HepG2 (cell line): ENCODE data around the gene HOXC11. TPM values are rescaled to one million over a fixed set of nuclear protein-coding genes. Genes with fewer than 3 reads are reported as not detected.

Source experiments
- CC2D1A ChIP-seq: sonication (generic); formaldehyde crosslinking; IDR thresholded peaks from 2 replicates; pipeline ENCODE4 v1.8.1; 2023; ENCODE audit warnings: mild to moderate bottlenecking, missing genetic modification reagents
- ETV5 ChIP-seq: IDR thresholded peaks from 2 replicates; pipeline ENCODE4 v1.6.1; 2018; ENCODE audit warnings: missing biosample characterization, missing genetic modification reagents, inconsistent platforms, borderline replicate concordance
- GZF1 ChIP-seq: sonication (generic); formaldehyde crosslinking; IDR thresholded peaks from 2 replicates; pipeline ENCODE4 v1.5.1; 2020; ENCODE audit warnings: mild to moderate bottlenecking, missing genetic modification reagents
- KDM5A ChIP-seq: fragments of 200-600 bp; sonication (generic); IDR thresholded peaks from 2 replicates; pipeline ENCODE4 v1.7.0; 2018; ENCODE audit warnings: antibody characterized with exemption, mild to moderate bottlenecking, low read length, borderline replicate concordance
- MIER2 ChIP-seq: IDR thresholded peaks from 2 replicates; pipeline ENCODE4 v1.6.1; 2016; ENCODE audit warnings: missing biosample characterization, missing genetic modification reagents
- RORA ChIP-seq: sonication (generic); formaldehyde crosslinking; IDR thresholded peaks from 2 replicates; pipeline ENCODE4 v1.5.0; 2020; ENCODE audit warnings: mild to moderate bottlenecking, missing genetic modification reagents, moderate library complexity
- TRIM24 ChIP-seq: sonication (generic); formaldehyde crosslinking; IDR thresholded peaks from 2 replicates; pipeline ENCODE4 v1.8.0; 2022; ENCODE audit warnings: mild to moderate bottlenecking, missing genetic modification reagents
- ZNF180 ChIP-seq: sonication (generic); formaldehyde crosslinking; IDR thresholded peaks from 2 replicates; pipeline ENCODE4 v1.4.0; 2020; ENCODE audit warnings: low read depth, missing genetic modification reagents, borderline replicate concordance
- ZNF614 ChIP-seq: IDR thresholded peaks from 2 replicates; pipeline ENCODE4 v1.6.1; 2018; ENCODE audit warnings: missing biosample characterization, missing genetic modification reagents, inconsistent platforms, borderline replicate concordance
- polyA plus RNA-seq, 8 experiments: library from polyadenylated mRNA; depleted of rRNA in 3 of 8; stranded (reverse) in 7 of 8; unstranded in 1 of 8; fragments of >200 nt; fragmentation: Illumina TruSeq in 4 of 8; extraction: Trizol in 4 of 8; gene quantifications; 2 replicates each; pipeline versions ENCODE4 v1.2.1 to v1.2.3, GENCODE V29; 2011 to 2016; ENCODE audit warnings: low read depth in 4 of 8, missing spikeins in 1 of 8, mixed read lengths in 1 of 8; ENCODE audit not compliant: insufficient read depth in 1 of 8
- total RNA-seq, 5 experiments: library from RNA; depleted of rRNA; stranded (reverse); fragments of >200 nt; fragmentation: Illumina TruSeq; extraction: Trizol; gene quantifications; 2 replicates each; pipeline ENCODE4 v1.2.3, GENCODE V29; 2016; ENCODE audit warnings: low read depth in 1 of 5
- TF ChIP-seq, protein P1 (sequence below): sonication (generic); formaldehyde crosslinking; IDR thresholded peaks from 2 replicates; pipeline ENCODE4 v1.5.1; 2020; ENCODE audit warnings: mild to moderate bottlenecking, missing genetic modification reagents
- TF ChIP-seq, protein P2 (sequence below): sonication (generic); formaldehyde crosslinking; IDR thresholded peaks from 2 replicates; pipeline ENCODE4 v1.8.0; 2022; ENCODE audit warnings: missing genetic modification reagents, mild to moderate bottlenecking, inconsistent platforms, borderline replicate concordance
- TF ChIP-seq, protein P3 (sequence below), 2 experiments: sonication (generic) in 1 of 2; formaldehyde crosslinking in 1 of 2; IDR thresholded peaks; 2 replicates each; pipeline versions ENCODE4 v1.5.1 to v1.6.1; 2011 to 2020; ENCODE audit warnings: borderline replicate concordance in 1 of 2, low read depth in 1 of 2, low read length in 1 of 2, mild to moderate bottlenecking in 1 of 2, missing genetic modification reagents in 1 of 2, moderate library complexity in 1 of 2
- TF ChIP-seq, protein P4 (sequence below): sonication (generic); formaldehyde crosslinking; IDR thresholded peaks from 2 replicates; pipeline ENCODE4 v1.4.0; 2020; ENCODE audit warnings: missing genetic modification reagents, mild to moderate bottlenecking, borderline replicate concordance
- TF ChIP-seq, protein P5 (sequence below): sonication (generic); formaldehyde crosslinking; conservative IDR thresholded peaks from 2 replicates; pipeline ENCODE4 v1.4.0; 2020; ENCODE audit warnings: missing genetic modification reagents
- TF ChIP-seq, protein P6 (sequence below): sonication (generic); formaldehyde crosslinking; IDR thresholded peaks from 2 replicates; pipeline ENCODE4 v1.4.0; 2020; ENCODE audit warnings: missing genetic modification reagents, borderline replicate concordance
- TF ChIP-seq, protein P7 (sequence below): sonication (generic); formaldehyde crosslinking; IDR thresholded peaks from 2 replicates; pipeline ENCODE4 v1.8.0; 2022; ENCODE audit warnings: missing genetic modification reagents, low read depth, mild to moderate bottlenecking, borderline replicate concordance

HOXC11 gene
- total and polyA plus RNA-seq, 2 of the 13 experiments (the other 11 are each of a cell fraction or from before 2014, with no cell fraction given), result not detected

DNA sequence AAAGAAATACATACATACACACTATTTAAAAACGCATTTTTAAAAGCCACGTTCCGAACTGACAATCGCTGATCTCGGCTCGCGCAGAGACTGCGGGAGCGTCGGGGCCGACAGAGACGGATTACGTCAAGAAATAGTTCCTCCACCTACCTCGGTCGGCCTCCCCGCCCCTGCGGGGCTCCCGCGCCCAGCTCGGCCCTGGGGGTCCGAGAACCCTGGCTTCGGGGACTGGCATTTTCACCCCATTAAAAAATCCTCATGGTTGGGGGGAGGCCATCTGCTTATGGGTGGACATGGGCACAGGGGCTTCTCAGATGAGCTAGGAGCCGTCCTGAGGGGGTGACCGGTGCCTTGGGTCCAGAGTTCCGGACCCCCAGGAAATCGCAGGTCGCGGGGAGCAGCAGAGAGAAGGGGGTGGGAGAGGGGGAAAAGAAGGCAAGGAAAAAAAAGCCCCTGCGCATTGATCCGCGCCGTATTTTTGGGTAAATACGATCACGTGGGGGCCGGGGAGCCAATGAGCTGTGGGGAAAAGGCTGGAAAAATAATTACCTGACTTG lies 26.7 kb downstream of the HOXC11 start (continued):
- TF ChIP-seq, protein P1, sequence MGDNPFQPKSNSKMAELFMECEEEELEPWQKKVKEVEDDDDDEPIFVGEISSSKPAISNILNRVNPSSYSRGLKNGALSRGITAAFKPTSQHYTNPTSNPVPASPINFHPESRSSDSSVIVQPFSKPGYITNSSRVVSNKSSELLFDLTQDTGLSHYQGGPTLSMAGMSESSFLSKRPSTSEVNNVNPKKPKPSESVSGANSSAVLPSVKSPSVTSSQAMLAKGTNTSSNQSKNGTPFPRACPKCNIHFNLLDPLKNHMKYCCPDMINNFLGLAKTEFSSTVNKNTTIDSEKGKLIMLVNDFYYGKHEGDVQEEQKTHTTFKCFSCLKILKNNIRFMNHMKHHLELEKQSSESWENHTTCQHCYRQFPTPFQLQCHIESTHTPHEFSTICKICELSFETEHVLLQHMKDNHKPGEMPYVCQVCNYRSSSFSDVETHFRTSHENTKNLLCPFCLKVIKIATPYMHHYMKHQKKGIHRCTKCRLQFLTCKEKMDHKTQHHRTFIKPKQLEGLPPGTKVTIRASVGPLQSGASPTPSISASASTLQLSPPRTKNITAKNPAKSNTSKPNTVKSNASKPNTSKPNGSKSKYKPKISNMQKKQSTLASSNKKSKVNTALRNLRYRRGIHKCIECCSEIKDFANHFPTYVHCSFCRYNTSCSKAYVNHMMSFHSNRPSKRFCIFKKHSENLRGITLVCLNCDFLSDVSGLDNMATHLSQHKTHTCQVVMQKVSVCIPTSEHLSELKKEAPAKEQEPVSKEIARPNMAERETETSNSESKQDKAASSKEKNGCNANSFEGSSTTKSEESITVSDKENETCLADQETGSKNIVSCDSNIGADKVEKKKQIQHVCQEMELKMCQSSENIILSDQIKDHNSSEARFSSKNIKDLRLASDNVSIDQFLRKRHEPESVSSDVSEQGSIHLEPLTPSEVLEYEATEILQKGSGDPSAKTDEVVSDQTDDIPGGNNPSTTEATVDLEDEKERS (CRISPR knock-in tag), result no peak
- TF ChIP-seq ZNF614 (CRISPR knock-in tag), result no peak
- TF ChIP-seq, protein P2, sequence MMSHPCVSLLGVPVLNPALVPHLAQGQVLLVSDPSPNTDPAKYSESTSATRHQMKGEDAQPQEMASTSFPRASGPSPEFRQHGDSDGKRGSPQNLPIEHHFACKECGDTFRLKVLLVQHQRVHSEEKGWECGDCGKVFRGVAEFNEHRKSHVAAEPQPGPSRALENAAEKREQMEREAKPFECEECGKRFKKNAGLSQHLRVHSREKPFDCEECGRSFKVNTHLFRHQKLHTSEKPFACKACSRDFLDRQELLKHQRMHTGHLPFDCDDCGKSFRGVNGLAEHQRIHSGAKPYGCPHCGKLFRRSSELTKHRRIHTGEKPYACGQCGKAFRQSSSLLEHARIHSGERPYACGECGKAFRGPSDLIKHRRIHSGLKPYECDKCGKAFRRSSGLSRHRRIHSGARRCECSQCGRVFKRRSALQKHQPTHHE (CRISPR knock-in tag), result no peak
- TF ChIP-seq, protein P3, sequence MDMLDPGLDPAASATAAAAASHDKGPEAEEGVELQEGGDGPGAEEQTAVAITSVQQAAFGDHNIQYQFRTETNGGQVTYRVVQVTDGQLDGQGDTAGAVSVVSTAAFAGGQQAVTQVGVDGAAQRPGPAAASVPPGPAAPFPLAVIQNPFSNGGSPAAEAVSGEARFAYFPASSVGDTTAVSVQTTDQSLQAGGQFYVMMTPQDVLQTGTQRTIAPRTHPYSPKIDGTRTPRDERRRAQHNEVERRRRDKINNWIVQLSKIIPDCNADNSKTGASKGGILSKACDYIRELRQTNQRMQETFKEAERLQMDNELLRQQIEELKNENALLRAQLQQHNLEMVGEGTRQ (IDR thresholded peaks at IDR 0.05; ENCODE audit: low read depth, low read length), result peak; percentile 85
- TF ChIP-seq, protein P3 (CRISPR knock-in tag; IDR thresholded peaks at IDR 0.05; ENCODE audit: borderline replicate concordance), result peak; percentile 88; the same call in 1 of the 2 replicates
- TF ChIP-seq, protein P4, sequence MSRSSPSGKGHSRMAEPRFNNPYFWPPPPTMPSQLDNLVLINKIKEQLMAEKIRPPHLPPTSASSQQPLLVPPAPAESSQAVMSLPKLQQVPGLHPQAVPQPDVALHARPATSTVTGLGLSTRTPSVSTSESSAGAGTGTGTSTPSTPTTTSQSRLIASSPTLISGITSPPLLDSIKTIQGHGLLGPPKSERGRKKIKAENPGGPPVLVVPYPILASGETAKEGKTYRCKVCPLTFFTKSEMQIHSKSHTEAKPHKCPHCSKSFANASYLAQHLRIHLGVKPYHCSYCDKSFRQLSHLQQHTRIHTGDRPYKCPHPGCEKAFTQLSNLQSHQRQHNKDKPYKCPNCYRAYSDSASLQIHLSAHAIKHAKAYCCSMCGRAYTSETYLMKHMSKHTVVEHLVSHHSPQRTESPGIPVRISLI (CRISPR knock-in tag), result no peak
- TF ChIP-seq, protein P5, sequence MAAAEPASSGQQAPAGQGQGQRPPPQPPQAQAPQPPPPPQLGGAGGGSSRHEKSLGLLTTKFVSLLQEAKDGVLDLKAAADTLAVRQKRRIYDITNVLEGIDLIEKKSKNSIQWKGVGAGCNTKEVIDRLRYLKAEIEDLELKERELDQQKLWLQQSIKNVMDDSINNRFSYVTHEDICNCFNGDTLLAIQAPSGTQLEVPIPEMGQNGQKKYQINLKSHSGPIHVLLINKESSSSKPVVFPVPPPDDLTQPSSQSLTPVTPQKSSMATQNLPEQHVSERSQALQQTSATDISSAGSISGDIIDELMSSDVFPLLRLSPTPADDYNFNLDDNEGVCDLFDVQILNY (CRISPR knock-in tag), result no peak
- TF ChIP-seq, protein P6, sequence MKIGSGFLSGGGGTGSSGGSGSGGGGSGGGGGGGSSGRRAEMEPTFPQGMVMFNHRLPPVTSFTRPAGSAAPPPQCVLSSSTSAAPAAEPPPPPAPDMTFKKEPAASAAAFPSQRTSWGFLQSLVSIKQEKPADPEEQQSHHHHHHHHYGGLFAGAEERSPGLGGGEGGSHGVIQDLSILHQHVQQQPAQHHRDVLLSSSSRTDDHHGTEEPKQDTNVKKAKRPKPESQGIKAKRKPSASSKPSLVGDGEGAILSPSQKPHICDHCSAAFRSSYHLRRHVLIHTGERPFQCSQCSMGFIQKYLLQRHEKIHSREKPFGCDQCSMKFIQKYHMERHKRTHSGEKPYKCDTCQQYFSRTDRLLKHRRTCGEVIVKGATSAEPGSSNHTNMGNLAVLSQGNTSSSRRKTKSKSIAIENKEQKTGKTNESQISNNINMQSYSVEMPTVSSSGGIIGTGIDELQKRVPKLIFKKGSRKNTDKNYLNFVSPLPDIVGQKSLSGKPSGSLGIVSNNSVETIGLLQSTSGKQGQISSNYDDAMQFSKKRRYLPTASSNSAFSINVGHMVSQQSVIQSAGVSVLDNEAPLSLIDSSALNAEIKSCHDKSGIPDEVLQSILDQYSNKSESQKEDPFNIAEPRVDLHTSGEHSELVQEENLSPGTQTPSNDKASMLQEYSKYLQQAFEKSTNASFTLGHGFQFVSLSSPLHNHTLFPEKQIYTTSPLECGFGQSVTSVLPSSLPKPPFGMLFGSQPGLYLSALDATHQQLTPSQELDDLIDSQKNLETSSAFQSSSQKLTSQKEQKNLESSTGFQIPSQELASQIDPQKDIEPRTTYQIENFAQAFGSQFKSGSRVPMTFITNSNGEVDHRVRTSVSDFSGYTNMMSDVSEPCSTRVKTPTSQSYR, result no peak
- TF ChIP-seq ZNF180, result no peak
- no peak for TF ChIP-seq RORA
- no peak for TF ChIP-seq CC2D1A
- TF ChIP-seq, protein P7, sequence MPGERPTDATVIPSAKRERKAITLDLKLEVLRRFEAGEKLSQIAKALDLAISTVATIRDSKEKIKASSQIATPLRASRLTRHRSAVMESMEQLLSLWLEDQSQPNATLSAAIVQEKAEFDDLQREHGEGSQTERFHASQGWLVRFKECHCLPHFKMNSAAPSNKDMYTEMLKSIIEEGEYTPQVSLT (CRISPR knock-in tag), result no peak
- no peak for TF ChIP-seq ETV5
- no peak for TF ChIP-seq KDM5A
- TF ChIP-seq TRIM24 (CRISPR knock-in tag), result no peak
- TF ChIP-seq MIER2 (CRISPR knock-in tag), result no peak
- peak; percentile 85; the same call in 1 of the 2 replicates for TF ChIP-seq GZF1 (CRISPR knock-in tag)
